Ovary (tissue), 9 donors: ENCODE data around the gene TREH. TPM values are rescaled to one million over a fixed set of nuclear protein-coding genes. Genes with fewer than 3 reads are reported as not detected.

Experiments
- DNase-seq, 5 donors: peaks; one replicate each; pipeline ENCODE4 v3.0.0-alpha.2; 2019 to 2020
- H3K27ac ChIP-seq, 2 donors: fragments of 200-600 bp; one replicate each; pipeline versions ENCODE4 v1.5.1 to v1.8.0; 2019 to 2022
- H3K27me3 ChIP-seq: fragments of 200-600 bp; one replicate; pipeline ENCODE4 v1.8.0; 2022
- H3K36me3 ChIP-seq: fragments of 200-600 bp; sonication (generic); one replicate; pipeline ENCODE4 v1.5.1; 2019
- H3K4me1 ChIP-seq: one replicate; pipeline ENCODE4 v1.8.1; 2013; ENCODE audit warnings: mild to moderate bottlenecking, moderate library complexity; ENCODE audit not compliant: insufficient read depth
- H3K4me3 ChIP-seq: fragments of 200-600 bp; sonication (generic); one replicate; pipeline ENCODE4 v1.5.1; 2017
- H3K9me3 ChIP-seq, 2 donors: fragments of 200-600 bp in 1 of 2; sonication (generic) in 1 of 2; one replicate each; pipeline versions ENCODE4 v1.5.1 to v1.8.1; 2013 to 2019; ENCODE audit warnings: mild to moderate bottlenecking in 1 of 2, moderate library complexity in 1 of 2
- CTCF ChIP-seq, 3 donors: fragments of 450-650 bp in 2 of 3; fragments of 200-600 bp in 1 of 3; IDR thresholded peaks; one replicate each; pipeline versions ENCODE4 v1.5.1 to v1.8.0; 2016 to 2022; ENCODE audit warnings: antibody characterized with exemption in 3 of 3, mild to moderate bottlenecking in 1 of 3
- EP300 ChIP-seq: sonication (generic); formaldehyde crosslinking; IDR thresholded peaks from one replicate; pipeline ENCODE4 v1.6.1; 2017; ENCODE audit warnings: antibody characterized with exemption
- POLR2A ChIP-seq: fragments of 450-650 bp; IDR thresholded peaks from one replicate; pipeline ENCODE4 v1.6.1; 2017; ENCODE audit warnings: antibody characterized with exemption, mild to moderate bottlenecking, moderate library complexity
- WGBS, 3 donors: extraction: QIAGEN DNeasy Blood & Tissue Kit in 1 of 3; methylation state at CpG; one replicate each; pipeline versions ENCODE4 v1.1.5 to v1.1.7; 2013 to 2017; 5-methylcytosine and 5-hydroxymethylcytosine counted together
- intact Hi-C, 4 donors: fragments of 100-400 bp; cut with DNase I; formaldehyde crosslinking; loops; one replicate each; pipeline versions ENCODE4 v1.11.0 to v1.15.1; 2022 to 2023
- polyA plus RNA-seq, 2 donors: library from polyadenylated mRNA; stranded (reverse); fragments of 200-250 nt in 1 of 2; fragments of 350-450 nt in 1 of 2; fragmentation: Illumina TruSeq in 1 of 2; extraction: RNeasy Lipid Tissue Mini Kit (QIAGEN cat#74804) in 1 of 2; gene quantifications; one replicate each; pipeline ENCODE4 v1.2.3, GENCODE V29; 2013 to 2014
- total RNA-seq, 7 donors: library from RNA; depleted of rRNA in 2 of 7; stranded (reverse); fragments of >200 nt in 2 of 7; fragmentation: NEBNext Ultra II Directional in 3 of 7; extraction: Animal tissue kit (Norgen Biotek cat#: 25700) in 3 of 7; gene quantifications; one replicate each; pipeline versions ENCODE4 v1.1.0 to v1.2.4, GENCODE V29; 2016 to 2023
- donor health status: DM: no; HTN: no; CAD: no; lungs with moderate emphysema.
- donor health status: DM: no; HTN: no; CAD: no.
- donor health status: Bipolar disorder and iron deficiency.
- donor health status: DM: yes; HTN: yes; CAD: no.
- donor health status: DM: no; HTN: no; CAD: no.
- donor health status: DM: yes; HTN: yes; CAD: no.

The TREH gene
- total and polyA plus RNA-seq, 9 donors = 0.10 to 0.48 TPM; not detected in 7

GRCh38 chr11:118650366-118650765 is 29.1 kb downstream of the TREH start:
- H3K4me3 ChIP-seq = no peak overlapping the region
- intact Hi-C loops = no loop called here
- no peaks in the 10 kb centered on the region for H3K9me3 ChIP-seq
- TF ChIP-seq EP300 (no peak), CTCF (IDR thresholded peaks at IDR 0.05) (no peak), POLR2A (no peak)
- H3K36me3 ChIP-seq = no peaks in the 10 kb centered on the region
- no peaks in the 10 kb centered on the region for H3K4me1 ChIP-seq
- no peak overlapping the region for H3K27ac ChIP-seq
- DNase-seq = peak in 2 of 5 donors; percentile 11 to 23
- 93 to 96% (median 95%) methylated on average over 8 of the region's 8 CpGs for WGBS, 3 donors
- H3K27me3 ChIP-seq = no peaks in the 10 kb centered on the region

GRCh38 chr11:118649941-118650340 is 29.5 kb downstream of the TREH start:
- H3K36me3 ChIP-seq = no peaks in the 10 kb centered on the region

GRCh38 chr11:118648291-118648690 is 31.2 kb downstream of the TREH start:
- H3K4me1 ChIP-seq = no peaks in the 10 kb centered on the region
- intact Hi-C loops = no loop called here
- TF ChIP-seq POLR2A = no peak
- no peak for TF ChIP-seq CTCF (IDR thresholded peaks at IDR 0.05)
- TF ChIP-seq EP300 = no peak

More at GRCh38 chr11:118649941-118650340, 29.5 kb downstream of the TREH start:
- no peaks in the 10 kb centered on the region for H3K27me3 ChIP-seq
- intact Hi-C loops = no loop called here
- H3K9me3 ChIP-seq = no peaks in the 10 kb centered on the region
- DNase-seq = peak in 2 of 5 donors; percentile 11 to 17
- no peak overlapping the region for H3K27ac ChIP-seq
- TF ChIP-seq POLR2A = no peak
- TF ChIP-seq EP300 = no peak
- TF ChIP-seq CTCF (IDR thresholded peaks at IDR 0.05) = no peak
- H3K4me1 ChIP-seq = no peaks in the 10 kb centered on the region
- WGBS, 3 donors = 88 to 90% (median 90%) methylated on average over 10 of the region's 10 CpGs
- H3K4me3 ChIP-seq = no peak overlapping the region

GRCh38 chr11:118646393-118646792 is 33.1 kb downstream of the TREH start:
- intact Hi-C loops = no loop called here
- Histone ChIP-seq H3K4me3 (no peak overlapping the region), H3K4me1 (no peaks in the 10 kb centered on the region), H3K27ac (no peak overlapping the region), H3K9me3 (no peaks in the 10 kb centered on the region), H3K36me3 (no peaks in the 10 kb centered on the region), H3K27me3 (no peaks in the 10 kb centered on the region)
- DNase-seq = peak in 1 of 5 donors; percentile 10
- TF ChIP-seq POLR2A (no peak), EP300 (no peak), CTCF (IDR thresholded peaks at IDR 0.05) (no peak)
- WGBS, 3 donors = 61 to 63% (median 63%) methylated on average over 3 of the region's 3 CpGs

More at GRCh38 chr11:118648291-118648690, 31.2 kb downstream of the TREH start:
- no peaks in the 10 kb centered on the region for H3K36me3 ChIP-seq
- DNase-seq = peak in 1 of 5 donors; percentile 25
- no peaks in the 10 kb centered on the region for H3K9me3 ChIP-seq
- no peak overlapping the region for H3K27ac ChIP-seq
- WGBS, 3 donors = 75 to 79% (median 76%) methylated on average over 5 of the region's 5 CpGs
- H3K4me3 ChIP-seq = no peak overlapping the region
- H3K27me3 ChIP-seq = no peaks in the 10 kb centered on the region
